GM10248 (cell line): ENCODE results near the gene MIPEP.
"Not testable (repeated sequence)": the region's sequence is repeated elsewhere in the genome, so short reads cannot be mapped to it uniquely, and the experiment has no call there.

ENCODE experiments used
- CTCF ChIA-PET: fragments of 300-600 bp; sonication (Branson Sonifier 250); formaldehyde crosslinking; extraction: SDS; loops from one replicate; lab custom pipeline; 2021; ENCODE audit warnings: antibody characterized with exemption; lab: Yijun Ruan, JAX
- POLR2A ChIA-PET: fragments of 350-650 bp; sonication (Branson Sonifier 250); formaldehyde crosslinking; extraction: SDS; loops from one replicate; lab custom pipeline; 2020; ENCODE audit warnings: antibody characterized with exemption; lab: Yijun Ruan, JAX
- DNase-seq: peaks from one replicate; pipeline ENCODE4 v3.0.0; 2012; ENCODE audit errors: extremely low spot score
- TF ChIP-seq, protein P1 (sequence below): IDR thresholded peaks from 2 replicates; pipeline ENCODE4 v1.5.1; 2012; ENCODE audit warnings: mild to moderate bottlenecking, low read depth; ENCODE audit errors: extremely low read depth, missing control alignments, control extremely low read depth

Gene MIPEP

DNA sequence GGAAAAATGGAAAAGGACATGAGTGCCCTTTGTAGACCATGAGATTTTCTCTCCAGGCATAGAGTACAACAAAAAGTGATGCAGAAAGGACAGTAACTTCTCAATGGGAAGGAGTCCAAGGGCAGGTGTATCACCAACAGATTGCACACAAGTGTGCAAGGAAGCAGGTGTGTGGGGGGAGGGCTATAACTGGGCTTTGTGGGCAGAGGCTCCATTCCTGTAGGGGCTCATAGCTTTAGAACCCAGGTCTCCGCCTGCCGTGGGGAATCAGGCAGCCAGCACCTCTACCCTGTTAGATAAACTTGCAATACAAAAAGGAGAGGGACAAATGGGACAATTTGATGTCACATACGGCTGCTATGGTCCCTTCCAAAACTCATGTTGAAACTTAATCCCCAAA, 119.8 kb downstream of the MIPEP start:
- TF ChIP-seq, protein P1, sequence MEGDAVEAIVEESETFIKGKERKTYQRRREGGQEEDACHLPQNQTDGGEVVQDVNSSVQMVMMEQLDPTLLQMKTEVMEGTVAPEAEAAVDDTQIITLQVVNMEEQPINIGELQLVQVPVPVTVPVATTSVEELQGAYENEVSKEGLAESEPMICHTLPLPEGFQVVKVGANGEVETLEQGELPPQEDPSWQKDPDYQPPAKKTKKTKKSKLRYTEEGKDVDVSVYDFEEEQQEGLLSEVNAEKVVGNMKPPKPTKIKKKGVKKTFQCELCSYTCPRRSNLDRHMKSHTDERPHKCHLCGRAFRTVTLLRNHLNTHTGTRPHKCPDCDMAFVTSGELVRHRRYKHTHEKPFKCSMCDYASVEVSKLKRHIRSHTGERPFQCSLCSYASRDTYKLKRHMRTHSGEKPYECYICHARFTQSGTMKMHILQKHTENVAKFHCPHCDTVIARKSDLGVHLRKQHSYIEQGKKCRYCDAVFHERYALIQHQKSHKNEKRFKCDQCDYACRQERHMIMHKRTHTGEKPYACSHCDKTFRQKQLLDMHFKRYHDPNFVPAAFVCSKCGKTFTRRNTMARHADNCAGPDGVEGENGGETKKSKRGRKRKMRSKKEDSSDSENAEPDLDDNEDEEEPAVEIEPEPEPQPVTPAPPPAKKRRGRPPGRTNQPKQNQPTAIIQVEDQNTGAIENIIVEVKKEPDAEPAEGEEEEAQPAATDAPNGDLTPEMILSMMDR = no peak
- POLR2A ChIA-PET = no interaction called here
- CTCF ChIA-PET = interaction anchor here (1.2 kb wide), 1 partner anchor 10 kb away, joined by 4 read pairs; no protein-coding TSS in a partner anchor
- no peak for DNase-seq

DNA sequence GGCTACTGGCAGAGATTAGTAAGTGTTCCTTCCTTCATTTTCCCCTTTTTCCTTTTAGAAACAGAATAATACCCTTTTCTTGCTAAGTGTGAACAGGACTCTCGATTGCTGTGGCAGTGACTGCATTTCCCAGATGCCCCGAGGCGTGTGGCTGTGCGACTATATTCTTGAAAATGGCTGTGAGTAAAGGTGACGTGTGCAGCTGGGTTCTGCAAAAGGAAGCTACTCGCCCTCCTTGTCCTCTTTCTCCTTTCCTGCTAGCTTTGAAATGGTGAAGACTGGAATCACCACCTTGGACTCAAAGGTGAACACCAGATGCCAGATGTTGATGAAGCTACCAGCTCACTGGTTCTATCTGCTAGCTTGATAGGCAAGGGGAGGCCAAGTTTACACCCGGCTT, 121.4 kb downstream of the MIPEP start:
- POLR2A ChIA-PET = no interaction called here
- TF ChIP-seq, protein P1 = no peak
- CTCF ChIA-PET = interaction anchor here (0.6 to 1.7 kb wide), 6 partner anchors 10 to 60 kb away, joined by 3 to 9 read pairs (median 3); no protein-coding TSS in a partner anchor
- no peak for DNase-seq

GRCh38 chr13:23766939-23767338, 122.3 kb downstream of the MIPEP start:
- ChIA-PET POLR2A (interaction anchor here (0.6 kb wide), 1 partner anchor 142 kb away, joined by 3 read pairs; no protein-coding TSS in a partner anchor), CTCF (interaction anchor here (1.1 to 1.7 kb wide), 6 partner anchors 9 to 44 kb away, joined by 3 to 9 read pairs (median 3); no protein-coding TSS in a partner anchor)
- TF ChIP-seq, protein P1 = no peak

GRCh38 chr13:23766283-23766682, 122.9 kb downstream of the MIPEP start:
- POLR2A ChIA-PET = no interaction called here

More at GRCh38 chr13:23766939-23767338, 122.3 kb downstream of the MIPEP start:
- DNase-seq = no peak

GRCh38 chr13:23765531-23765930, 123.7 kb downstream of the MIPEP start:
- TF ChIP-seq, protein P1 = no peak
- no peak for DNase-seq
- ChIA-PET CTCF (interaction anchor here (0.9 to 1.1 kb wide), 2 partner anchors 11 to 84 kb away, joined by 3 read pairs; no protein-coding TSS in a partner anchor), POLR2A (no interaction called here)

More at GRCh38 chr13:23766283-23766682, 122.9 kb downstream of the MIPEP start:
- CTCF ChIA-PET = interaction anchor here (0.9 to 1.3 kb wide), 5 partner anchors 12 to 83 kb away, joined by 3 read pairs; no protein-coding TSS in a partner anchor
- no peak for DNase-seq
- TF ChIP-seq, protein P1 = no peak

DNA sequence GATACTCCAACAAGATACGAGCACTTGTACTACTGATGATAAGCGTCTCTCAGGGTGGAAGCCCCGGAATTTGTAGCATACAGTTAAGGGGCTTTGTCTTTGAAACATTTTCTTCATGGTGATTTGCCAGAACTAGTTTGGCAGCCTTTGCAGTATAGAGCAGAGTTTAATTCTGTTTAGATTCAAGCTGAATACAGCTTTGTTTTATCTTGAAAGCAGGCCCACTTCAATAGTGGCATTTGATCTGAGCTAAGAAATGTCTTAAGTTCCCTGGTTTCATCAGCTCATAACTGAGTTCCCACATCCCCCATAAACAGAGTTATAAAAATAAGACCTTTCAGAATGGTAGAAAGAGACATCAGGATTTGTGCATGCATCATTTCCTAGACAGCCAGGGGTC, 125.9 kb downstream of the MIPEP start:
- DNase-seq = no peak
- TF ChIP-seq, protein P1 = no peak
- ChIA-PET POLR2A (no interaction called here), CTCF (interaction anchor here (0.6 to 1.2 kb wide), 2 partner anchors 21 to 53 kb away, joined by 3 read pairs; no protein-coding TSS in a partner anchor)

DNA sequence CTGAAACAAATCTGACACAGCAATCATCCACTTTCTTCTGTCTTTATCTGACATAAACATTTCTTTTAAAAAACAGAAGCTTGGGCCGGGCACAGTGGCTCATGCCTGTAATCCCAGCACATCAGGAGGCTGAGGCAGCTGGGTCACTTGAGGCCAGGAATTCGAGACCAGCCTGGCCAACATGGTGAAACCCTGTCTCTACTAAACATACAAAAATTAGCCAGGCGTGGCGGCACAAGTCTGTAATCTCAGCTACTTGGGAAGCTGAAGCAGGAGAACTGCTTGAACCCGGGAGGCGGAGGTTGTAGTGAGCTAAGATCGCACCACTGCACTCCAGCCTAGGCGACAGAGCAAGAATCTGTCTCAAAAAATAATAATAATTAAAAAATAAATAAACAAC, 127.4 kb downstream of the MIPEP start:
- CTCF ChIA-PET = interaction anchor here (0.7 kb wide), 1 partner anchor 11 kb away, joined by 3 read pairs; no protein-coding TSS in a partner anchor
- POLR2A ChIA-PET = not testable (repeated sequence)

More for the DNA sequence above, 127.4 kb downstream of the MIPEP start:
- DNase-seq = not testable (repeated sequence)
